HepG2 (cell line): ENCODE results near the gene AKNA. TPM values are rescaled to one million over a fixed set of nuclear protein-coding genes. Genes with fewer than 3 reads are reported as not detected.
A peak's percentile ranks its signal among the peaks of the same experiment; 100 is the strongest.

Experiments
- CTCF ChIP-seq: sonication (generic); formaldehyde crosslinking; IDR thresholded peaks from 2 replicates; pipeline ENCODE4 v1.5.0; 2020; ENCODE audit warnings: mild to moderate bottlenecking, missing genetic modification reagents, moderate library complexity
- GATAD2A ChIP-seq: IDR thresholded peaks from 2 replicates; pipeline ENCODE4 v1.6.1; 2016
- GMEB1 ChIP-seq: sonication (generic); formaldehyde crosslinking; IDR thresholded peaks from 2 replicates; pipeline ENCODE4 v1.5.1; 2020; ENCODE audit warnings: missing genetic modification reagents, mild to moderate bottlenecking, borderline replicate concordance
- GTF3A ChIP-seq: sonication (generic); formaldehyde crosslinking; conservative IDR thresholded peaks from 2 replicates; pipeline ENCODE4 v1.4.0; 2020; ENCODE audit warnings: mild to moderate bottlenecking, missing genetic modification reagents
- HIVEP1 ChIP-seq: sonication (generic); formaldehyde crosslinking; IDR thresholded peaks from 2 replicates; pipeline ENCODE4 v1.4.0; 2020; ENCODE audit warnings: mild to moderate bottlenecking, missing genetic modification reagents
- JARID2 ChIP-seq: sonication (generic); formaldehyde crosslinking; IDR thresholded peaks from 2 replicates; pipeline ENCODE4 v1.8.1; 2023; ENCODE audit warnings: missing genetic modification reagents, inconsistent platforms; ENCODE audit not compliant: insufficient replicate concordance
- MLXIP ChIP-seq: sonication (generic); formaldehyde crosslinking; IDR thresholded peaks from 2 replicates; pipeline ENCODE4 v1.9.0; 2021; ENCODE audit warnings: missing genetic modification reagents, borderline replicate concordance
- REPIN1 ChIP-seq: sonication (generic); formaldehyde crosslinking; IDR thresholded peaks from 2 replicates; pipeline ENCODE4 v1.8.0; 2022; ENCODE audit warnings: missing genetic modification reagents, low read depth, mild to moderate bottlenecking, borderline replicate concordance
- SMYD3 ChIP-seq: sonication (generic); formaldehyde crosslinking; IDR thresholded peaks from 2 replicates; pipeline ENCODE4 v1.8.1; 2023; ENCODE audit warnings: mild to moderate bottlenecking, missing genetic modification reagents
- TFE3 ChIP-seq: IDR thresholded peaks from 2 replicates; pipeline ENCODE4 v1.6.1; 2016
- TGIF2 ChIP-seq: IDR thresholded peaks from 2 replicates; pipeline ENCODE4 v1.6.1; 2016; ENCODE audit warnings: control low read depth, missing compliant biosample characterization
- ZBTB14 ChIP-seq: sonication (generic); formaldehyde crosslinking; IDR thresholded peaks from 2 replicates; pipeline ENCODE4 v1.4.0; 2020; ENCODE audit warnings: missing genetic modification reagents
- ZBTB33 ChIP-seq: sonication (generic); formaldehyde crosslinking; IDR thresholded peaks from 2 replicates; pipeline ENCODE4 v1.4.0; 2020; ENCODE audit warnings: missing genetic modification reagents
- ZBTB8A ChIP-seq: sonication (generic); formaldehyde crosslinking; IDR thresholded peaks from 2 replicates; pipeline ENCODE4 v1.4.0; 2020; ENCODE audit warnings: mild to moderate bottlenecking, low read depth, missing genetic modification reagents, borderline replicate concordance
- ZKSCAN5 ChIP-seq: sonication (generic); formaldehyde crosslinking; IDR thresholded peaks from 2 replicates; pipeline ENCODE4 v1.5.1; 2020; ENCODE audit warnings: mild to moderate bottlenecking, missing genetic modification reagents
- ZNF644 ChIP-seq: IDR thresholded peaks from 2 replicates; pipeline ENCODE4 v1.6.1; 2016; ENCODE audit warnings: low read depth
- ZNF749 ChIP-seq: sonication (generic); formaldehyde crosslinking; IDR thresholded peaks from 2 replicates; pipeline ENCODE4 v1.8.0; 2022; ENCODE audit warnings: mild to moderate bottlenecking, missing genetic modification reagents, moderate library complexity, borderline replicate concordance
- ZSCAN29 ChIP-seq: sonication (generic); formaldehyde crosslinking; conservative IDR thresholded peaks from 2 replicates; pipeline ENCODE4 v1.4.0; 2020; ENCODE audit warnings: mild to moderate bottlenecking, missing genetic modification reagents
- polyA plus RNA-seq, 8 experiments: library from polyadenylated mRNA; depleted of rRNA in 3 of 8; stranded (reverse) in 7 of 8; unstranded in 1 of 8; fragments of >200 nt; fragmentation: Illumina TruSeq in 4 of 8; extraction: Trizol in 4 of 8; gene quantifications; 2 replicates each; pipeline versions ENCODE4 v1.2.1 to v1.2.3, GENCODE V29; 2011 to 2016; ENCODE audit warnings: low read depth in 4 of 8, missing spikeins in 1 of 8, mixed read lengths in 1 of 8; ENCODE audit not compliant: insufficient read depth in 1 of 8
- total RNA-seq, 5 experiments: library from RNA; depleted of rRNA; stranded (reverse); fragments of >200 nt; fragmentation: Illumina TruSeq; extraction: Trizol; gene quantifications; 2 replicates each; pipeline ENCODE4 v1.2.3, GENCODE V29; 2016; ENCODE audit warnings: low read depth in 1 of 5

The AKNA gene
- total and polyA plus RNA-seq, 2 of the 13 experiments (the other 11 are each of a cell fraction or from before 2014, with no cell fraction given) = 3.0 to 3.1 TPM

GRCh38 chr9:114291064-114291474 lies 96.7 kb downstream of the AKNA start (continued):
- TF ChIP-seq ZSCAN29 (CRISPR knock-in tag) (no peak), JARID2 (CRISPR knock-in tag) (no peak), TFE3 (CRISPR knock-in tag) (no peak), SMYD3 (CRISPR knock-in tag) (no peak), GMEB1 (CRISPR knock-in tag) (no peak), ZKSCAN5 (CRISPR knock-in tag) (no peak), MLXIP (CRISPR knock-in tag) (no peak), TGIF2 (CRISPR knock-in tag) (no peak), ZNF644 (CRISPR knock-in tag) (no peak), ZBTB14 (CRISPR knock-in tag) (no peak), ZBTB33 (peak; percentile 73), REPIN1 (CRISPR knock-in tag) (no peak), GATAD2A (0 out of 2 replicates have a peak, but pooled peaks have one; percentile 18), ZNF749 (no peak), CTCF (CRISPR knock-in tag) (peak; percentile 88), HIVEP1 (CRISPR knock-in tag) (no peak), ZBTB8A (CRISPR knock-in tag) (no peak), GTF3A (CRISPR knock-in tag) (no peak)
